CD14-positive monocyte (primary cell): Measurements from ENCODE around the gene PPP2R2D. TPM values are rescaled to one million over a fixed set of nuclear protein-coding genes. Genes with fewer than 3 reads are reported as not detected.

Experiments used
- DNase-seq, 3 donors: peaks; one replicate each; pipeline ENCODE4 v3.0.0-alpha.2; 2011 to 2022
- H2AFZ ChIP-seq: 2 replicates; pipeline ENCODE4 v1.6.0; 2012; ENCODE audit warnings: mild to moderate bottlenecking, low read depth, low read length, inconsistent platforms; ENCODE audit not compliant: insufficient read depth, poor library complexity, severe bottlenecking
- H3K27ac ChIP-seq, 2 donors: 1 replicate in 1 of 2; 2 replicates in 1 of 2; pipeline ENCODE4 v1.5.1; 2012 to 2013; ENCODE audit warnings: low read length in 2 of 2, control low read depth in 1 of 2, inconsistent platforms in 1 of 2, low read depth in 1 of 2, mild to moderate bottlenecking in 1 of 2
- H3K27me3 ChIP-seq, 2 donors: one replicate each; pipeline versions ENCODE4 v1.6.0 to v1.6.1; 2011 to 2013; ENCODE audit warnings: low read length in 2 of 2; ENCODE audit not compliant: control insufficient read depth in 2 of 2, insufficient read depth in 2 of 2
- H3K36me3 ChIP-seq, 2 donors: replicated peaks in 1 of 2; 1 replicate in 1 of 2; 2 replicates in 1 of 2; pipeline versions ENCODE4 v1.5.1 to v1.6.1; 2012 to 2013; ENCODE audit warnings: low read length in 2 of 2, control low read depth in 1 of 2, inconsistent platforms in 1 of 2, mild to moderate bottlenecking in 1 of 2; ENCODE audit not compliant: insufficient read depth in 2 of 2, control insufficient read depth in 1 of 2
- H3K4me1 ChIP-seq, 2 donors: 1 replicate in 1 of 2; 2 replicates in 1 of 2; pipeline versions ENCODE4 v1.5.1 to v1.6.1; 2012 to 2013; ENCODE audit warnings: low read length in 2 of 2, control low read depth in 1 of 2, inconsistent platforms in 1 of 2, mild to moderate bottlenecking in 1 of 2, moderate library complexity in 1 of 2; ENCODE audit not compliant: insufficient read depth in 2 of 2, control insufficient read depth in 1 of 2
- H3K4me2 ChIP-seq: replicated peaks from 2 replicates; pipeline ENCODE3; 2012; ENCODE audit warnings: low read length, moderate library complexity, mild to moderate bottlenecking; ENCODE audit not compliant: poor library complexity, severe bottlenecking; ENCODE audit errors: extremely low read depth
- H3K4me3 ChIP-seq, 3 experiments: fragments of 200-600 bp in 1 of 3; sonication (generic) in 1 of 3; replicated peaks in 1 of 3; 1 replicate in 2 of 3; 2 replicates in 1 of 3; pipeline ENCODE4 v1.5.1; 2011 to 2013; ENCODE audit warnings: low read length in 3 of 3, mild to moderate bottlenecking in 3 of 3, control low read depth in 2 of 3, low read depth in 2 of 3, inconsistent platforms in 1 of 3, moderate library complexity in 1 of 3
- H3K79me2 ChIP-seq: 2 replicates; pipeline ENCODE4 v1.6.0; 2012; ENCODE audit warnings: mild to moderate bottlenecking, control low read depth, inconsistent platforms, low read length, moderate library complexity; ENCODE audit not compliant: insufficient read depth
- H3K9ac ChIP-seq: 2 replicates; pipeline ENCODE4 v1.6.0; 2017; ENCODE audit warnings: low read length, mild to moderate bottlenecking; ENCODE audit not compliant: insufficient read depth, poor library complexity, severe bottlenecking
- H3K9me3 ChIP-seq, 2 donors: replicated peaks in 1 of 2; 1 replicate in 1 of 2; 2 replicates in 1 of 2; pipeline versions ENCODE4 v1.5.1 to v1.6.1; 2012 to 2013; ENCODE audit warnings: low read length in 2 of 2, control low read depth in 1 of 2; ENCODE audit not compliant: control insufficient read depth in 1 of 2, insufficient read depth in 1 of 2
- H4K20me1 ChIP-seq: 2 replicates; pipeline ENCODE4 v1.6.0; 2012; ENCODE audit warnings: mild to moderate bottlenecking, low read length, control low read depth, moderate library complexity; ENCODE audit not compliant: insufficient read depth
- H3K27ac Mint-ChIP-seq, 7 donors: one replicate each; pipeline ENCODE4 v1.8.0; 2020; ENCODE audit warnings: mild to moderate bottlenecking in 7 of 7, mixed read lengths in 7 of 7, moderate library complexity in 6 of 7, inconsistent platforms in 2 of 7
- H3K27me3 Mint-ChIP-seq, 3 donors: one replicate each; pipeline ENCODE4 v1.8.0; 2021 to 2022; ENCODE audit warnings: low read depth in 3 of 3, mild to moderate bottlenecking in 3 of 3, mixed read lengths in 3 of 3, moderate library complexity in 3 of 3, inconsistent platforms in 1 of 3
- H3K36me3 Mint-ChIP-seq, 2 donors: one replicate each; pipeline ENCODE4 v1.8.0; 2020; ENCODE audit warnings: mixed read lengths in 2 of 2, inconsistent platforms in 1 of 2, mild to moderate bottlenecking in 1 of 2
- H3K4me1 Mint-ChIP-seq: one replicate; pipeline ENCODE4 v1.8.0; 2020; ENCODE audit warnings: mild to moderate bottlenecking, mixed read lengths
- H3K4me3 Mint-ChIP-seq, 2 donors: one replicate each; pipeline ENCODE4 v1.8.0; 2020; ENCODE audit warnings: mild to moderate bottlenecking in 2 of 2, mixed read lengths in 2 of 2, moderate library complexity in 1 of 2
- H3K9me3 Mint-ChIP-seq, 7 donors: one replicate each; pipeline ENCODE4 v1.8.0; 2020 to 2022; ENCODE audit warnings: mixed read lengths in 7 of 7, mild to moderate bottlenecking in 6 of 7, moderate library complexity in 6 of 7, inconsistent platforms in 2 of 7
- WGBS: methylation state at CpG from one replicate; pipeline ENCODE4 v1.1.5; 2013; ENCODE audit warnings: missing lambda C conversion rate; ENCODE audit not compliant: insufficient coverage; 5-methylcytosine and 5-hydroxymethylcytosine counted together
- intact Hi-C, 2 donors: fragments of 100-400 bp; cut with micrococcal nuclease; formaldehyde crosslinking; loops; one replicate each; pipeline versions ENCODE4 v1.15.0 to v1.15.1; 2023
- polyA plus RNA-seq, 3 donors: library from polyadenylated mRNA; depleted of rRNA in 1 of 3; unstranded in 2 of 3; stranded (reverse) in 1 of 3; fragments of 300-500 nt in 2 of 3; fragments of >200 nt in 1 of 3; fragmentation: Illumina TruSeq in 2 of 3; gene quantifications; 1 replicate in 2 of 3; 2 replicates in 1 of 3; pipeline ENCODE4 v1.2.3, GENCODE V29; 2012 to 2021
- TF ChIP-seq, protein P1 (sequence below): fragments of 200-600 bp; IDR thresholded peaks from one replicate; pipeline ENCODE4 v1.8.0; 2022; ENCODE audit warnings: antibody characterized with exemption, mild to moderate bottlenecking

The PPP2R2D gene
- polyA plus RNA-seq, 3 donors = 12.8 to 23.5 (median 12.9) TPM

- Histone ChIP-seq H3K79me2 (no peaks in the 10 kb centered on the region), H3K9me3 (no peaks in the 10 kb centered on the region), H3K27me3 (no peaks in the 10 kb centered on the region), H2AFZ (no peak overlapping the region), H3K4me1 (peaks cover 9 to 10% of the 10 kb centered on the region in 2 donors), H4K20me1 (no peaks in the 10 kb centered on the region), H3K27ac (no peak overlapping the region), H3K9ac (no peak overlapping the region), H3K36me3 (no peaks in the 10 kb centered on the region), H3K4me3 (no peak overlapping the region), H3K4me2 (no peak overlapping the region)
- Mint-ChIP-seq H3K4me3 (no peak overlapping the region), H3K27me3 (peaks cover 1 to 6% (median 5%) of the 10 kb centered on the region in 3 donors), H3K9me3 (peaks cover 0 to 2% (median 0%) of the 10 kb centered on the region in 7 donors), H3K4me1 (peaks cover 9% of the 10 kb centered on the region), H3K36me3 (no peaks in the 10 kb centered on the region), H3K27ac (peak overlapping the region in 1 of 7 donors; percentile 47)
- WGBS = 90% methylated on average over 13 of the region's 16 CpGs
- no peak for DNase-seq
- TF ChIP-seq, protein P1, sequence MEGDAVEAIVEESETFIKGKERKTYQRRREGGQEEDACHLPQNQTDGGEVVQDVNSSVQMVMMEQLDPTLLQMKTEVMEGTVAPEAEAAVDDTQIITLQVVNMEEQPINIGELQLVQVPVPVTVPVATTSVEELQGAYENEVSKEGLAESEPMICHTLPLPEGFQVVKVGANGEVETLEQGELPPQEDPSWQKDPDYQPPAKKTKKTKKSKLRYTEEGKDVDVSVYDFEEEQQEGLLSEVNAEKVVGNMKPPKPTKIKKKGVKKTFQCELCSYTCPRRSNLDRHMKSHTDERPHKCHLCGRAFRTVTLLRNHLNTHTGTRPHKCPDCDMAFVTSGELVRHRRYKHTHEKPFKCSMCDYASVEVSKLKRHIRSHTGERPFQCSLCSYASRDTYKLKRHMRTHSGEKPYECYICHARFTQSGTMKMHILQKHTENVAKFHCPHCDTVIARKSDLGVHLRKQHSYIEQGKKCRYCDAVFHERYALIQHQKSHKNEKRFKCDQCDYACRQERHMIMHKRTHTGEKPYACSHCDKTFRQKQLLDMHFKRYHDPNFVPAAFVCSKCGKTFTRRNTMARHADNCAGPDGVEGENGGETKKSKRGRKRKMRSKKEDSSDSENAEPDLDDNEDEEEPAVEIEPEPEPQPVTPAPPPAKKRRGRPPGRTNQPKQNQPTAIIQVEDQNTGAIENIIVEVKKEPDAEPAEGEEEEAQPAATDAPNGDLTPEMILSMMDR = no peak
- intact Hi-C loops = no loop called here
Measured at GRCh38 chr10:131996466-131997365, 95.9 kb downstream of the PPP2R2D start.

- 86% methylated on average over 8 of the region's 13 CpGs for WGBS
- intact Hi-C loops = no loop called here
- Mint-ChIP-seq H3K27ac (no peak overlapping the region), H3K4me3 (no peak overlapping the region), H3K36me3 (no peaks in the 10 kb centered on the region), H3K9me3 (peaks cover 0 to 3% (median 0%) of the 10 kb centered on the region in 7 donors), H3K27me3 (peaks cover 1 to 6% (median 5%) of the 10 kb centered on the region in 3 donors), H3K4me1 (peaks cover 7% of the 10 kb centered on the region)
- no peak overlapping the region for H3K9ac ChIP-seq
- no peak overlapping the region for H3K27ac ChIP-seq
- no peaks in the 10 kb centered on the region for H3K27me3 ChIP-seq
- H3K4me3 ChIP-seq = no peak overlapping the region
- no peaks in the 10 kb centered on the region for H3K79me2 ChIP-seq
- TF ChIP-seq, protein P1 = no peak
- H3K4me1 ChIP-seq = peaks cover 7 to 8% of the 10 kb centered on the region in 2 donors
- no peak overlapping the region for H3K4me2 ChIP-seq
- H3K36me3 ChIP-seq = no peaks in the 10 kb centered on the region
- H2AFZ ChIP-seq = no peak overlapping the region
- H3K9me3 ChIP-seq = no peaks in the 10 kb centered on the region
- no peak for DNase-seq
- H4K20me1 ChIP-seq = no peaks in the 10 kb centered on the region
Measured at GRCh38 chr10:131997366-131998049, 96.7 kb downstream of the PPP2R2D start.
